Myometrial cell (primary cell): Measurements from ENCODE around the gene RPL32. TPM values are rescaled to one million over a fixed set of nuclear protein-coding genes. Genes with fewer than 3 reads are reported as not detected.

ENCODE experiments used
- total RNA-seq: library from RNA; depleted of rRNA; stranded (reverse); fragments of >200 nt; gene quantifications from 2 replicates; pipeline ENCODE4 v1.2.3, GENCODE V29; 2015

RPL32 gene
- total RNA-seq = 645 and 959 TPM in 2 replicates

GRCh38 chr3:12841149-12841969, at the start of gene RPL32:
RPL32 (minus strand) TSS chr3:12841565; CDS start chr3:12840237, 1,328 bp downstream.

GRCh38 chr3:12796171-12797123, 44.9 kb downstream of the RPL32 start, which contains the start of gene CAND2:
CAND2 (plus strand) TSS chr3:12796680; CDS start chr3:12796721, 41 bp downstream.

Other genes with a start within 250 kb of the RPL32 start
- 66.6 and 75.0 TPM in 2 replicates for gene RAF1, start 177.4 kb downstream of the RPL32 start, total RNA-seq
- not detected in 2 replicates for gene TMEM40, start 82.3 kb downstream of the RPL32 start, total RNA-seq
- gene CAND2, start 44.9 kb downstream of the RPL32 start, total RNA-seq = 6.9 and 8.9 TPM in 2 replicates
- gene IQSEC1, start 231.9 kb upstream of the RPL32 start, total RNA-seq = 5.8 and 10.4 TPM in 2 replicates